GM18858 (cell line): ENCODE measurements around the gene KAT6B.
"Not testable (repeated sequence)": the region's sequence is repeated elsewhere in the genome, so short reads cannot be mapped to it uniquely, and the experiment has no call there.

ENCODE experiments used
- ATAC-seq: cut with Tn5 transposase; IDR thresholded peaks from one replicate; pipeline ENCODE4 v1.9.1; 2021; ENCODE audit not compliant: unreplicated experiment

Gene KAT6B

DNA sequence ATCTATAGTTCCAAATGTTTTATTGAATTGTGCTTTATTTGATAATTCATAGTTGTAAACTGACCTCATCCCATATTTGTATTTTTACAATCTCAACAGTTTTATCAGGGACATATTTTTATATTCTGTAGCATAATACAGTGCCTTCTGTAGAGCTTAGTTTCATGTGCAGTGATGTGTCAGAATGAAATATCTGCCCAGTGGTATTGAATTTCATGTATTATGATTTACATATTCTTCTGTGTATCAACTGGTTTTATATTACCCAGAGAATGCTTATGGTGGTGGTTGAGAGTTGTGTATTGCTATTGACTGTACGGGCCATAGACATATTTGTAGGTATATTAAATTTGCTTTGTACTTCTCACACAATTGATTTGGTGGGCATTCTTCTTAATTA lies 89.9 kb downstream of the KAT6B start:
- no peak for ATAC-seq

DNA sequence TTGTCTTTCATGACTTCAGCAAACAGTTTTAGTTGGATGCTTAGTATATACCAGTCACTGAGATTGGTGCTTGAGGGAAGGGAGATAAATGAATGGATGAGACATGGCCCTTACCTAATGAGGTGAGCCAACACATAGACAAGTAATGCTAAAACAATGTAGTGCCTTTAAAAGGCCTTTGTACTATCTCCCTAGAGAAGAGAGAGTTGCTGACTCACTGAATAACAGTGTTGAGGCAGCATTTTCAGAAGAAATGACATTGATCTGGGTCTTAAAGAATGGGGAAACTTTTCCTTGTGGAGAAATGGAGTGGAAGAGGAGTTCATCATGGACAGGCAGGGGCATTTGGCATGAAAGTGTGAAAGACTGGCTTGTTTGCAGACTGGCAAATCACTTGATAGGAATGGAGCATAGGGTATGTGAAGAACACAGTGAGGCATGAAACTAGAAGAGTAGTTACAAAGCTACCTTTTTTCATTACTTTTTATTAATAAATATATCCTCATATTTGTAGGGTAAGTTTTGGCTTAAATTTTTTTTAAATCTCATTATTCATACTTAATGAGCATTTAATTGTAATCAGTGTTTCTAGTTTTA lies 91.2 kb downstream of the KAT6B start:
- ATAC-seq: no peak

DNA sequence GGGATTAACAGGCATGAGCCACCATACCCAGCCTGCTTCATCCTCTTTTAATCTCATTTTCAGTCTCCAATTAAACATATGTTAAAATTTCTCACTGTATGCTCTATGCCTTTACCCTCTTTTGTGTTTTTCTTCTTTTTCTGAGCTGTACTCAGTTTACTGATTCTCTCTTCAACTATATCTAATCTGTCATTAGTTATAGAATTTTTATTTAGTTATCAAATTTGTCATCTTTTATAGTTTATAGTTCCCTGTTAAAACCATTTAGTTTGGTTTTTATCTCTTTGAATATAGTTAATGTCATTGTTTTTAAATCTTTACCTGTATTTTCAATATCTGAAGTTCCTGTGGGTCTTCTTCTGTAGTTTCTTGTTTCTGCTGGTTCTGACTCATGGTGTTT lies 93.3 kb downstream of the KAT6B start:
- no peak for ATAC-seq

DNA sequence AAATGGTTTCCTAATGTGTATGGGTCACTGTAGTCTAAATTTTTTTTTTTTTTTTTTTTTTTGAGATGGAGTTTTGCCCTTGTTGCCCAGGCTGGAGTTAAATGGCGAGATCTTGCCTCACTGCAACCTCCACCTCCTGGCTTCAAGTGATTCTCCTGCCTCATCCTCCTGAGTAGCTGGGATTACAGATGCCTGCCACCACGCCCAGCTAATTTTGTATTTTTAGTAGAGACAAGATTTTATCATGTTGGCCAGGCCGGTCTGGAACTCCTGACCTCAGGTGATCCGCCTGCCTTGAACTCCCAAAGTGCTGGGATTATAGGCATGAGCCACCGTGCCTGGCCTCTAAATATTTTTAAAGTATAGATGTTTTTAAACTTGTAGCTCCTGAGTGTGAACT lies 94.7 kb downstream of the KAT6B start:
- ATAC-seq: not testable (repeated sequence)

DNA sequence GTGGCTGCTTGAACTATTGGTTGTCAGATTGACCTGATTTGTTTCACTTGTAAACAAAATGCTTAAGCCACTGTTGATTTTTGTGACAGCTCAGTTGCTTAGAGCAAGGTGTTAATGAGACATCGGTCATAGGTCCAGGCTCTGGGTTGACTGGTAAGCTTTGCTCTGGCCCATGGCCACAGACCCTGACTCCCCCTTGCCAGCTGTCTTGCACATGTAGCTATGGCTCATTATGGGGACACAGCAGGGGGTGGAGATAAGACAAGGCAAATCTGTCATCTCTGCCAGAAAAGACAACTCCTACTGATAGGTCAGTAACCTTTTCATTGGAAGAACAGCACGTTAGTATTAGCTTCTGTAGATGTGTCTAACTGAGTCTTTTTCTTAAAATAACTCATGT lies 95.3 kb downstream of the KAT6B start:
- ATAC-seq: no peak

DNA sequence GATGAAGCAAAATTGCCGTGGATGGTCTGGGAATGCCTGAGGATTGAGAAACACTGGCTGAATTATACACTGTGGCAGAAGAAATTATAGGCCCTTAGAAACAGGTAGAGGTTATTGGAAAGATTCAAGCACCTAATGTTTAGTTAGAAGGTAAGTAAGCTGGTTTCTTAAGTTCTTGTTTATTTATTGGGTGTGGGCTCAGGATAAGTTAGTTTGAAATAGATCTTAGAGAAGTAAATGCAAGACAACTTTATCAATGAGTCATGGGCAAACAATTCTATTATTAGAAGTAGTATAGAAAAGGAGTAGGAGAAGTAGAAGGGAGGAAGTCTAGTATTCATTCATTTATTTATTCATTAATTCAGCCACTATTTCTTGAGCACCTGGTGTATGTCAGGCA lies 96.5 kb downstream of the KAT6B start:
- no peak for ATAC-seq

DNA sequence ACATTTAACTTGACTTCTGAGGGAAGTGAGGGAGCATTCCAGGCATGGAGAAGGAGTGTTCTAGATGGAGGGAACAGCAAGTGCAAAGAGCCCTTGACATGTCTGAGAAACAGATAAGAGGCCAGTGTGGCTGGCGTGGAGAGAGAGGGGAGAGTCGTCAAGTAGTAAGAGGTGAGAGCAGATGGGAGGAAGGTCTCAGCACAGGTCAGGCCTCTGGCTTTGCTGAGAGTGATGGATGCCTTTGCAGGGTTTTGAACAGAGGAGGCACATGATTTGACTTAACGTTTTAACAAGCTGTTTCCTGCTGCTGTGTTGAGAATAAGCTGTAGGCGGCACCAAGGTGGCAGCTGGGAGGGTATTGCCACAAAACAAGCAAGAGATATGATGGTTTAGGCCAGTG lies 97.2 kb downstream of the KAT6B start:
- no peak for ATAC-seq

DNA sequence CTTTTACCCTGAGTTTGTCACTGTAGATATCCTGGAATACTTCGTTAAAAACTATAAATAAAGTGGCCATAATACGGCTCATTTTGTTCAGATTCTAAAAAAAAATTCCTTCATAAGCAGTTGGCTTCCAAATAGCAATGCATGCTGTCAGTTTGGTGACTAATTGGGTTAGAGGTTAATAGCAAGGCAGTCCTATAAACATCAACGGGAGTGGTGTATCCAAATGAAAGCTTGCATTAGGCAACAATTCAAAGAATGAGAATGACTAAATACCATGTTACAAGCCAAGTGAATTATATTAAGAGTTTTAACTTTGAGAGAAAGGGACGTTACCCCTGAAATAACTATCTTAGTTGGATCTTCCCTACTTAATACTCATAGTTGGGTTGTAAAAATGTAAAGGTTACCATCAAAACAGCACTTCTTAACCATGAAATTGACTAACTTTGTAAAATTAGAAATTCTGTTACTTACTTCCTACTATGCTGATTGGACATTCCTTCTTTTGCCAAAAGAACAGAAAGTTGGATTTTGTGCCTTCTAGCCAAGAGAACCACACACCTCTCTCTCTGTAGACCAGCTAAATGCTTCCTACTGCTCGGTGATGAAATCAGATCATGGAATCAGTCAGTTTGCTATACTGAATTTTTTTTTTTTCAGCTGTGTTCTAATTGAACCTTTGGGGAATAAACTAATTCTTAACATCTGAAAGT lies 98.0 kb downstream of the KAT6B start:
- no peak for ATAC-seq

DNA sequence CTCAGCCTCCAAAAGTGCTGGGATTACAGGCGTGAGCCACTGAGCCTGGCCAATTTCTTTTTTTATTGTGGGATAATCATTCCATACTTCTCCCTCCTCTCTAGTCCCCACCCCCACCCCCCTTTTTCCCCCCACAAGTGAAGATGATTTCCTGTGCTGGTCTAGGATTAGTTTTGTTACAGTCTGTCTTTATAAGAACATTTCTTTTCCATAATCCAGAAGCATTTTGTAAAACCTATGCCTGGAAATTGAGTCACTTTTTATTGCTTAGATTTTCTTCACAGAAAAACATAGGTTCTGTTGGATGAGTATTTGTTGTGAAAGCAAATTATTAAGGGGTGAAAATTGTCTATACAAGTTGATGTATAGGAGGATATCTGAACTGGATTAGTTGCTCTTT lies 98.9 kb downstream of the KAT6B start:
- ATAC-seq: no peak

DNA sequence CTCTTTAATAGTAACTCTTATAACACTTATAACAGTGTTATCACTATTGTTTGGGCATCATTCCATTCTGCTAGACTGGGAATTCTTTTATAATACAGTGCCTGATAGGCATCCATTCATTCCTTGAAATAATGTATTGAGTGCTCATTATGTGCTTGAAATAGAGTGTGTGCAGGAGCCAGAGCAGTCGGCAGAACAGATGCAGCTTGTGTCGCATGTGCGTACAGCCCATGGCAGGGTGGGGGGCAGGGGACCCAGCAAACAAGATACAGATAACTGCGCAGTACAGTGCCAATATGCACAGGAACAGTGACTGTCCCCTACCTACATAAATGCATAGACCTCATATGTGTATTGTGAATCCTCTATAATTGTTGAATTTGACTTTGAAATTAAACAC lies 99.3 kb downstream of the KAT6B start:
- ATAC-seq: no peak

DNA sequence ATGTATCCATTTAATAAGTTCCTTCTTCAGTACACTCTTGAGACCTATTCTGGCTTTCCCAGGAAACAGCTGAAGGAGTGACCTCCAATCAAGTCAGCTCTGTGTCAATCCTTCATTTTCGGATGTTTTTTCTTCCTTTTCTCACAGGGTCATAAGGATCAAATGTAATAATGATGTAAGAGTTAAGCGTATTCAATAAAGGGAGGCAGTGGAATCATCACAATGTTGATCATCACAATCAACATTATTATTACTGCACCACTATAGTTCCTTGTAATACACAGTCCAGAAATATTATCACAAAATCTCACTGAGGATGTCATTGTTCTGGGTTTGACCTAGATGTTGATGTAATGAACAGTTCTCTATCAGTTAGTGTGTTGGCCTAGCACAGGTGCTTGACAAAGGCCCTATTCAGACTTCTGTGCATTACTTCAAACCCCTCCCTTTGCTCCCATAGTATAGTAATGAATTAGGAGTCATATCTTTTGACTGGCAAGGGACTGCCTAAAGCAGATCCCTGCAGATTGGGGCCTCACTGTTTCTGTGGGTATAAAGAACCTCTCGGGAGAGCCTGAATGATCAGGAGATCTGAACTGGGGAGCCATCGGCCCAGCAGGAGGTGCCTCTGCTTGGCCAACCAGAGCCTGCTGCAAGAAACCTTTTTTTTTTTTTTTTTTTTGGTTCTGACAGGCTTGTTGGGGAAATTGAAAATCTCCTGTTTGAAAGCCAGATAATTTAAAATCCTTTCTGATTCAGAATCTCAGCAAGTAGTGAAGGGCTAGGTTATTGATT lies 100.6 kb downstream of the KAT6B start:
- ATAC-seq: no peak

DNA sequence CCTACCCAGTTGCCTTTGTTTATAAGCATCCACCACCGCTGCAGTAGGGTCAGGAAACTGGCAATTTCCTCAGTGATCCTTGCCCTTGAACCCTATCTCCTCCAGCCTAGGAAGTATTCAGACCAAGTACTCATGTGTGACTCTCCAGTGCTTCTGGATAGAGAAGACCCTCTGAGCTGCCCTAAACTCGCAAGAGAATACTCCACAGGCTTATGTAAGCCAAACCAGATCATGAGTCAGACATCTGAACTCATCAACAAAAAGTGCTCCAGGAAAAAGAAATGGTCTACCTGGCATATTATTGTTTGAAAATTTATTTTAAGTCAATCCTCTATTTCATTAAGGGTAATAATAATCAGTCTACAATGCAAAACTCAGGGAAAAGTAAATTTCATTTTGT lies 101.3 kb downstream of the KAT6B start:
- no peak for ATAC-seq

DNA sequence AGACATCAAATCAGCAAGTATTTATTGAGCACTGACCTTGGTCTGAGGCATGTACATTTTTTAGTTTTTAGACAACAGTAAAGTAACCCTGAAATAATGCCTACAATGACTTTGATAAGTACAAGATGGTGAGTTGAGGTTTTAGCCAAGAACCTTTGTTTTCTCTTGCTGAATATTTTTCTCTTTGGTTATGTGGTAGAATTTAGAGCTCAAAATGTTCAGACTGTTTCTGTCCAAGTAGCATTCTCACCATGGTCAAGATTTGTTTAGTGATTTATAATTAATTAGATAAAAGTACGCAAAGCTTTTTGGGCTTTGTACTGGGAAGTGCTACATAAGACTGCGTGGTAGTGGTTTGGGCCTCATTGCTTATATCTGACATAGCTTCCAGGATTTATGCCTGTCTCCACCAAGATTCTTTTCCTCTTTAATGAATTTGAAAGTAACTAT lies 102.4 kb downstream of the KAT6B start:
- no peak for ATAC-seq

DNA sequence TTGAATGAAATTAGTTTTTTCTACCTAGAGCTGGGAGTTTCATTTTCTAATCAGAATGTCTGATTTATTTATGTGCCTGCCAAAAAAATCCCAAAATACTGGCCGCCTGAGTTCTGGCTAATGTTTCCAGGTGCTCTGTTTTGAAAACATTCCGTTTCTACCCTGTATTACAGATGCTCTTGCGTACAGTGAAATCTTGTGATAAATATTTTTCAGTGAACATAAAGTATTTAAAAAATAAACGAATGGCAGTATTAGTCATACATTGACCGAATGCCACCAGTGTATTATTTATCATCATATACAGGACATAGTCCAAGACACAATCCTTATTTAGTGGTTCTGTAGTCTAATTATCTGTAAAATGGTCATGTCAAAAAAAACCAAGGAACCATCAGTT lies 102.8 kb downstream of the KAT6B start:
- no peak for ATAC-seq

DNA sequence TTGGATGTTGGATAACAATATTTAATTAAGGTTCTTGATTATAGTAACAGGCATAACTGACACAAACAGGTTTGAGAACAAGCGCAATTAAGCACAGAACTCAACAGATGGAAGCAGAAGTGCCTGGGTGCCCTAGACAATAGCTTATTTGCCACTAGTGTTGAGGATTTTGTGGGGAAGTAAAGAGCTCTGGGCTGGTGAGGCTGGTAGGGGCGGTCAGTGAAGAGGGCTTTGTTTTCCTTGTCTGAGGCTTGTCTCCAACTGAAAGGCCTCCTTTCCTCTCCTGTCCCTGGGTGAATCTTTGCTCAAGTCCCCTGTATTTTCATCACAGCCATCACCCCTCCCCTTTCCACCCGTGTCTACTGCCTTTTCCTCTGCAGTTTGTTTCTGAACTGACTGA lies 104.6 kb downstream of the KAT6B start:
- no peak for ATAC-seq

DNA sequence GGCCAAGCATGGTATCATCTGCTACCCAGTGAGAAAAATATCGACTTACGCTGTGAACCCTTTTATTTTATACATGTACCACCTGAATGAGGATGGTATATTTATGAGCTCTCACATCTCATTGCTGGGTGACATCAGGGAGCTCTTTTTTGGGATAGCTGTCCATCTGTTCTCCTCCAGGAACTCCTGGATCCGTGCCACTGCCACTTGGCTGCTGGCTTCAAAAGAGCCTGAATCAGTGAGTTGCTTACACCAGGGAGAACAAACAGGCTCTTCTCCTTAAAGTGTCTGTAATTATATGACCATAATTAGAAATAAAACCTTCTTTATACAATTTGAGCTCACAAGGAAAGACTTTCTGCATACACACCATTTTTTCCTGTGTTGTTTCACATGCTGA lies 106.2 kb downstream of the KAT6B start:
- no peak for ATAC-seq

DNA sequence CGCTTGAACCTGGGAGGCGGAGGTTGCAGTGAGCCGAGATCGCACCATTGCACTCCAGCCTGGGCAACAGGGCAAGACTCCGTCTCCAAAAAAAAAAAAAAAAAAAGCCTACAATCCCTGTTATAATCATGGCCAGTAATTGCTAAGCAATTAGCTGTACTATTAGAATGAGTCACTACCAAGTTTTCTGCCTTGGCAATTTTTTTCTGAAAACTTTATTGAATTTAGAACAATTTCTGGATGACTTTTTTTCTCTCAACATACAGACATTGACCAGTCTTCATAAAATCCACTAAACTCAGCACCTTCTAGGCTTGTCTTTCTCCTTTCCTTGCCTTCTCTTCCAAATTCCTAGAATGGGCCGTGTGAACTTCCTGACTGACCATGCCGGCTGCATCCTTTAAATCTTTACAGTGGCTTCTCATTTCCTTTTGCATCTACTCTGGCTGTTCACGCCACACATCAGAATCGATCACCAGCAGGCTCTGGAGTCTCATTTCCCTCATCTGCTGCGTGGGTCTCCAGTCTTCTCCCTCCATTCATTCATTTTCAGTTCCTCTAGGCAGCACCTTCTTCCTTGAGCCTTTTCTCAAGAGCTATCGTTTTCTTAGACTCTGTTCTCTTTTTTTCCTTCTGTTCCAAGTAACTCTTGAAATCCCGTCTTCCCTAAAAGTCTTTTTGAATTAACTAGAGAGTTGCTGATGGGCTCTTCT lies 107.9 kb downstream of the KAT6B start:
- ATAC-seq: no peak

DNA sequence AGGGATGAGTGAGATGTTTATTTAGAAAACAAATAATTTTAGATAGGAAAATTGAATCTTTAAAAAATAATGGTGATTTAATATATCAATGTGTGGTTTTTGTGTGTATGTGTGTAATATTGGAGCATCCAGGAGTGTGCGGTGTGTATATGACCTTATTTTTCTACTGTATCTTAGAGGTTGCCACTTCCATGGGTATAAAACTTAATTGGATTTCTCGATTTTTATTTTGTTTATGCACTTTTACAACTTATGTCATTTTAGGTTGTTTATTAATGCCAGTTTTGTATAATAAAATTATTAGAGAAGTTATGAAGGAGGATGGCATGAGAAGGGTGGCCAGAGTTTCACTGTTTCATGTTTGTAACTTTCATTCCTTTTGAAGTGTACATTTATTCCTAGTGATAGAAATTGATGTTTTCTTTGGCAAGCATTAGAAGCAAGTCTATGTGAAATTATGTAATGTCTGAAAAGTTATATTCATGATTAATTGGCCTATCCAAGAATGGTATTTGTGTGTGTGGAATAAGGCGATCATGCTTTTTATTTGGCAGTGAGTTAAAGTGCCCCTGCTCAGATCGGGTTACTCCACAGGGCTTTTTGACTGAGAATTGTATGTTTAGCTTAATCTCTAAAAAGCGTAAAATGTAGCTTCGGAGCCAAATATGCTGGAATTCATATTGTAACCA lies 110.3 kb downstream of the KAT6B start:
- no peak for ATAC-seq

DNA sequence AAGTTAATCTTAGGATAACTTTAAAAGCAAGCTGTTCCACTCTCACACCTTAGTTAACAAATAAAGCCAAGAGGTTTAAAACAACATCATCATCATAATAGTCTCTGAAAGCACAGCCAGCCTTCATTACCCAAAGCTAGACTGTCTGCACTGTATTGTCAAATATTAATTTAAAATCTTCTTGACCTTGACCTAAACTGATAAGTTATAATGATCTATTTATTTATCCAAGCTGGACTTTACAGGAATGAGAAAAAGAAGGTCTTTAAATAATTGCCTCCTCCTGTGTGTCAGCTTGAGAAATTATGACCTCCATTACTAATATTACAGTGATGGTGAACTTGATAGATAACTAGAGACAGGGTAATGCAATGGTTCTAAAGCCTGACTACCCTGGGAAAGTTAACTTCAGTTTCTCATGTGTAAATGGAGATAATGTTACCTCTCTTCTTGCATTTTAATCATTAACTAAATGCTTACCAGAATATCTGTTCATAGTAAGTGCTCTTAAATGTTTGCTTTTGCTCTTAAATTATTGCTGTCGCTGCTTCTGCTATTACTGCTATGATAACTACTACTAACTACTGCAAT lies 111.0 kb downstream of the KAT6B start:
- ATAC-seq: no peak

DNA sequence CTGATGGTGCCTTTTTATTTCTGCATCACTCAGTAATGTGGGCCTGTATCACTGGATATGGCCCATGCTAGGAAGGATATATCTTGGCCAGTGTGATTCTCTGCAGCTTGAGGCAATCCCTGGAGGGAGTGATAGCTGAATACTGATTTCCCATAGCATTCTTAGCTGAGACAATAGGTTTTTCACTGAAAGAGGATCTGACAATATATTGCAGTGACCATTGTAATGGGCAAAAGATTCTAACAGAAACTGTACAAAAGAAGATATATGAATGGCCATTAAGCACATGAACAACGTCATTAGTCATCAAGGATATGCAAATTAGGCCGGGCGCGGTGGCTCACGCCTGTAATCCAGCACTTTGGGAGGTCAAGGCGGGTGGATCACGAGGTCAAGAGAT lies 117.8 kb downstream of the KAT6B start:
- ATAC-seq: no peak
